ENCODE results near the gene ZNF470. TPM values are rescaled to one million over a fixed set of nuclear protein-coding genes. Genes with fewer than 3 reads are reported as not detected.

The ZNF470 gene
- polyA plus RNA-seq (2013), result 4.3 TPM

- ChIA-PET CTCF (no interaction called here), POLR2A (interaction anchor here (0.7 kb wide), 1 partner anchor 107 kb away, joined by 3 read pairs; no protein-coding TSS in a partner anchor)
- peaks cover 7 to 68% (median 35%) of the 10 kb centered on the region in 5 experiments for H3K9me3 ChIP-seq (ENCODE audit: control extremely low read depth in 1 of 5, control insufficient read depth in 4 of 5, insufficient read depth in 2 of 5, low read depth in 1 of 5, low read length in 4 of 5)
- H3K36me3 ChIP-seq (ENCODE audit: control insufficient read depth in 4 of 4, insufficient read depth in 4 of 4, low read length in 3 of 4), result peaks cover 20 to 35% (median 22%) of the 10 kb centered on the region in 4 experiments
- peak within 1 kb of the TSS; percentile 86 to 99 (median 97) for H3K4me3 ChIP-seq (ENCODE audit: control insufficient read depth in 1 of 7, extremely low read depth in 1 of 7, insufficient read depth in 4 of 7, low read depth in 2 of 7, low read length in 6 of 7)
- DNase-seq, result peak; percentile 92 to 97 (median 96)
- WGBS (ENCODE audit: insufficient coverage), result 5% methylated on average over 42 of the region's 66 CpGs
- no peaks in the 10 kb centered on the region for H3K27me3 ChIP-seq (replicated peaks in 2 of 5; ENCODE audit: control insufficient read depth in 4 of 5, insufficient read depth in 5 of 5, low read length in 4 of 5)
- H3K4me1 ChIP-seq (ENCODE audit: control extremely low read depth in 1 of 4, control insufficient read depth in 4 of 4, insufficient read depth in 4 of 4, low read length in 3 of 4), result peaks cover 0 to 11% (median 6%) of the 10 kb centered on the region in 4 experiments
- H3K27ac ChIP-seq (ENCODE audit: insufficient read depth in 1 of 2, low read depth in 1 of 2, low read length in 2 of 2, poor library complexity in 1 of 2, severe bottlenecking in 2 of 2), result peak within 1 kb of the TSS; percentile 48 to 83
Observed at GRCh38 chr19:56567274-56568120, at the start of gene ZNF470. TSS of gene ZNF470 (plus strand) at chr19:56567468. CDS start at chr19:56570312, 2,844 bp downstream.

GRCh38 chr19:56525214-56525860 is 41.9 kb upstream of the ZNF470 start:
- ChIA-PET CTCF (interaction anchor here (1.1 kb wide), 1 partner anchor 11 kb away, joined by 3 read pairs; no protein-coding TSS in a partner anchor), POLR2A (interaction anchor here (0.6 kb wide), 1 partner anchor 17 kb away, joined by 4 read pairs; no protein-coding TSS in a partner anchor)
- Histone ChIP-seq H3K4me3 (ENCODE audit: control insufficient read depth in 1 of 7, extremely low read depth in 1 of 7, insufficient read depth in 4 of 7, low read depth in 2 of 7, low read length in 6 of 7) (no peak overlapping the region), H3K4me1 (ENCODE audit: control extremely low read depth in 1 of 4, control insufficient read depth in 4 of 4, insufficient read depth in 4 of 4, low read length in 3 of 4) (no peaks in the 10 kb centered on the region), H3K27ac (ENCODE audit: insufficient read depth in 1 of 2, low read depth in 1 of 2, low read length in 2 of 2, poor library complexity in 1 of 2, severe bottlenecking in 2 of 2) (no peak overlapping the region), H3K9me3 (ENCODE audit: control extremely low read depth in 1 of 5, control insufficient read depth in 4 of 5, insufficient read depth in 2 of 5, low read depth in 1 of 5, low read length in 4 of 5) (peaks cover 22 to 91% (median 56%) of the 10 kb centered on the region in 5 experiments), H3K36me3 (ENCODE audit: control insufficient read depth in 4 of 4, insufficient read depth in 4 of 4, low read length in 3 of 4) (peaks cover 0 to 25% (median 0%) of the 10 kb centered on the region in 4 experiments), H3K27me3 (replicated peaks in 2 of 5; ENCODE audit: control insufficient read depth in 4 of 5, insufficient read depth in 5 of 5, low read length in 4 of 5) (no peaks in the 10 kb centered on the region)
- DNase-seq, result no peak
- no CpG with 5 or more reads among the region's 4 CpGs for WGBS (ENCODE audit: insufficient coverage)

- no peak for DNase-seq
- peak overlapping the region in 5 of 7 experiments; percentile 78 to 95 (median 86) for H3K4me3 ChIP-seq (ENCODE audit: control insufficient read depth in 1 of 7, extremely low read depth in 1 of 7, insufficient read depth in 4 of 7, low read depth in 2 of 7, low read length in 6 of 7)
- peaks cover 4 to 62% (median 31%) of the 10 kb centered on the region in 5 experiments for H3K9me3 ChIP-seq (ENCODE audit: control extremely low read depth in 1 of 5, control insufficient read depth in 4 of 5, insufficient read depth in 2 of 5, low read depth in 1 of 5, low read length in 4 of 5)
- H3K27ac ChIP-seq (ENCODE audit: insufficient read depth in 1 of 2, low read depth in 1 of 2, low read length in 2 of 2, poor library complexity in 1 of 2, severe bottlenecking in 2 of 2), result no peak overlapping the region
- WGBS (ENCODE audit: insufficient coverage), result 100% methylated on average over 3 of the region's 3 CpGs
- ChIA-PET POLR2A (no interaction called here), CTCF (no interaction called here)
- peaks cover 6 to 25% (median 13%) of the 10 kb centered on the region in 4 experiments for H3K36me3 ChIP-seq (ENCODE audit: control insufficient read depth in 4 of 4, insufficient read depth in 4 of 4, low read length in 3 of 4)
- no peaks in the 10 kb centered on the region for H3K27me3 ChIP-seq (replicated peaks in 2 of 5; ENCODE audit: control insufficient read depth in 4 of 5, insufficient read depth in 5 of 5, low read length in 4 of 5)
- H3K4me1 ChIP-seq (ENCODE audit: control extremely low read depth in 1 of 4, control insufficient read depth in 4 of 4, insufficient read depth in 4 of 4, low read length in 3 of 4), result peaks cover 3 to 17% (median 13%) of the 10 kb centered on the region in 4 experiments
Observed at GRCh38 chr19:56537442-56537841, 29.8 kb upstream of the ZNF470 start.

GRCh38 chr19:56538254-56538760 is 29.0 kb upstream of the ZNF470 start:
- H3K27ac ChIP-seq (ENCODE audit: insufficient read depth in 1 of 2, low read depth in 1 of 2, low read length in 2 of 2, poor library complexity in 1 of 2, severe bottlenecking in 2 of 2), result peak overlapping the region; percentile 67 to 80
- peaks cover 3 to 17% (median 13%) of the 10 kb centered on the region in 4 experiments for H3K4me1 ChIP-seq (ENCODE audit: control extremely low read depth in 1 of 4, control insufficient read depth in 4 of 4, insufficient read depth in 4 of 4, low read length in 3 of 4)
- H3K27me3 ChIP-seq (replicated peaks in 2 of 5; ENCODE audit: control insufficient read depth in 4 of 5, insufficient read depth in 5 of 5, low read length in 4 of 5), result no peaks in the 10 kb centered on the region
- H3K36me3 ChIP-seq (ENCODE audit: control insufficient read depth in 4 of 4, insufficient read depth in 4 of 4, low read length in 3 of 4), result peaks cover 6 to 30% (median 13%) of the 10 kb centered on the region in 4 experiments
- 0% methylated on average over 27 of the region's 46 CpGs for WGBS (ENCODE audit: insufficient coverage)
- ChIA-PET CTCF (interaction anchor here (0.9 kb wide), 1 partner anchor 51 kb away, joined by 3 read pairs; no protein-coding TSS in a partner anchor), POLR2A (interaction anchor here (1.1 kb wide), 1 partner anchor 60 kb away, joined by 3 read pairs; no protein-coding TSS in a partner anchor)
- H3K4me3 ChIP-seq (ENCODE audit: control insufficient read depth in 1 of 7, extremely low read depth in 1 of 7, insufficient read depth in 4 of 7, low read depth in 2 of 7, low read length in 6 of 7), result peak overlapping the region; percentile 74 to 95 (median 86)
- DNase-seq, result peak; percentile 94 to 97 (median 97)
- peaks cover 4 to 63% (median 35%) of the 10 kb centered on the region in 5 experiments for H3K9me3 ChIP-seq (ENCODE audit: control extremely low read depth in 1 of 5, control insufficient read depth in 4 of 5, insufficient read depth in 2 of 5, low read depth in 1 of 5, low read length in 4 of 5)

GRCh38 chr19:56538761-56539263 is 28.5 kb upstream of the ZNF470 start, which contains the start of gene ZFP28:
TSS of gene ZFP28 (plus strand) at chr19:56538948. CDS start at chr19:56539019, 71 bp downstream.
- H3K36me3 ChIP-seq (ENCODE audit: control insufficient read depth in 4 of 4, insufficient read depth in 4 of 4, low read length in 3 of 4), result peaks cover 6 to 34% (median 16%) of the 10 kb centered on the region in 4 experiments
- under 1% methylated on average over 39 of the region's 65 CpGs for WGBS (ENCODE audit: insufficient coverage)
- H3K4me3 ChIP-seq (ENCODE audit: control insufficient read depth in 1 of 7, extremely low read depth in 1 of 7, insufficient read depth in 4 of 7, low read depth in 2 of 7, low read length in 6 of 7), result peak within 1 kb of the TSS; percentile 74 to 95 (median 87)
- H3K4me1 ChIP-seq (ENCODE audit: control extremely low read depth in 1 of 4, control insufficient read depth in 4 of 4, insufficient read depth in 4 of 4, low read length in 3 of 4), result peaks cover 3 to 17% (median 13%) of the 10 kb centered on the region in 4 experiments
- DNase-seq, result no peak
- H3K27me3 ChIP-seq (replicated peaks in 2 of 5; ENCODE audit: control insufficient read depth in 4 of 5, insufficient read depth in 5 of 5, low read length in 4 of 5), result no peaks in the 10 kb centered on the region
- H3K27ac ChIP-seq (ENCODE audit: insufficient read depth in 1 of 2, low read depth in 1 of 2, low read length in 2 of 2, poor library complexity in 1 of 2, severe bottlenecking in 2 of 2), result peak within 1 kb of the TSS; percentile 67 to 80
- peaks cover 7 to 63% (median 35%) of the 10 kb centered on the region in 5 experiments for H3K9me3 ChIP-seq (ENCODE audit: control extremely low read depth in 1 of 5, control insufficient read depth in 4 of 5, insufficient read depth in 2 of 5, low read depth in 1 of 5, low read length in 4 of 5)
- POLR2A ChIA-PET, result interaction anchor here (0.6 to 1.1 kb wide), 2 partner anchors 60 to 194 kb away, joined by 3 read pairs; no protein-coding TSS in a partner anchor
- CTCF ChIA-PET, result interaction anchor here (0.9 kb wide), 1 partner anchor 52 kb away, joined by 3 read pairs; no protein-coding TSS in a partner anchor

- 100% methylated on average over 1 of the region's 2 CpGs for WGBS (ENCODE audit: insufficient coverage)
- POLR2A ChIA-PET, result no interaction called here
- Histone ChIP-seq H3K9me3 (ENCODE audit: control extremely low read depth in 1 of 5, control insufficient read depth in 4 of 5, insufficient read depth in 2 of 5, low read depth in 1 of 5, low read length in 4 of 5) (peaks cover 13 to 86% (median 55%) of the 10 kb centered on the region in 5 experiments), H3K27me3 (replicated peaks in 2 of 5; ENCODE audit: control insufficient read depth in 4 of 5, insufficient read depth in 5 of 5, low read length in 4 of 5) (no peaks in the 10 kb centered on the region), H3K4me3 (ENCODE audit: control insufficient read depth in 1 of 7, extremely low read depth in 1 of 7, insufficient read depth in 4 of 7, low read depth in 2 of 7, low read length in 6 of 7) (no peak overlapping the region), H3K36me3 (ENCODE audit: control insufficient read depth in 4 of 4, insufficient read depth in 4 of 4, low read length in 3 of 4) (peaks cover 19 to 78% (median 42%) of the 10 kb centered on the region in 4 experiments), H3K27ac (ENCODE audit: insufficient read depth in 1 of 2, low read depth in 1 of 2, low read length in 2 of 2, poor library complexity in 1 of 2, severe bottlenecking in 2 of 2) (no peak overlapping the region), H3K4me1 (ENCODE audit: control extremely low read depth in 1 of 4, control insufficient read depth in 4 of 4, insufficient read depth in 4 of 4, low read length in 3 of 4) (peaks cover 3 to 10% (median 8%) of the 10 kb centered on the region in 4 experiments)
- DNase-seq, result no peak
- CTCF ChIA-PET, result no interaction called here
Observed at GRCh38 chr19:56543776-56544175, 23.5 kb upstream of the ZNF470 start.
